CD4-positive, alpha-beta T cell treated with Interleukin-6 for 4 hours (primary cell): Measurements from ENCODE around the gene MOB3B.
A peak's percentile ranks its signal among the peaks of the same experiment; 100 is the strongest.

Experiments used
- DNase-seq: peaks from one replicate; pipeline ENCODE4 v3.0.0-alpha.2; 2020; ENCODE audit warnings: mixed read lengths

The MOB3B gene

DNA sequence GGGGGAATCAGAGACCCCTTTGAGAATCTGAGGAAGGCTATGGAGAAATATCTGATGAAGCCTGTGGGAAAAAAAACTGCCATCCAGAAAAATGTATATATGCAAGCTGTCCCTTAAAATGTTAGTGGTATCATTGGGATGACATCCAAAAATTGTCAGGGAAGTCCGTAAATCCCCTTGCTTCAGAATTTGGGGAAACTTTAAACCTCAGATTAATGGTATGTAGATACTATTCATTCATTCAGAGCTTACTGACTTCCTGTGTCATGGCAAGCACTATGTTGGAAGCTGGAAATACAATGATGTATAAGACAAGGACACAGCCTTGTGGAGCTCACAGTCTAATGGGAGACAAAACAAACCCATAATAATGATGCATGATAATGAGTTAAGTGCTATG lies 10.9 kb upstream of the MOB3B start:
- no peak for DNase-seq

DNA sequence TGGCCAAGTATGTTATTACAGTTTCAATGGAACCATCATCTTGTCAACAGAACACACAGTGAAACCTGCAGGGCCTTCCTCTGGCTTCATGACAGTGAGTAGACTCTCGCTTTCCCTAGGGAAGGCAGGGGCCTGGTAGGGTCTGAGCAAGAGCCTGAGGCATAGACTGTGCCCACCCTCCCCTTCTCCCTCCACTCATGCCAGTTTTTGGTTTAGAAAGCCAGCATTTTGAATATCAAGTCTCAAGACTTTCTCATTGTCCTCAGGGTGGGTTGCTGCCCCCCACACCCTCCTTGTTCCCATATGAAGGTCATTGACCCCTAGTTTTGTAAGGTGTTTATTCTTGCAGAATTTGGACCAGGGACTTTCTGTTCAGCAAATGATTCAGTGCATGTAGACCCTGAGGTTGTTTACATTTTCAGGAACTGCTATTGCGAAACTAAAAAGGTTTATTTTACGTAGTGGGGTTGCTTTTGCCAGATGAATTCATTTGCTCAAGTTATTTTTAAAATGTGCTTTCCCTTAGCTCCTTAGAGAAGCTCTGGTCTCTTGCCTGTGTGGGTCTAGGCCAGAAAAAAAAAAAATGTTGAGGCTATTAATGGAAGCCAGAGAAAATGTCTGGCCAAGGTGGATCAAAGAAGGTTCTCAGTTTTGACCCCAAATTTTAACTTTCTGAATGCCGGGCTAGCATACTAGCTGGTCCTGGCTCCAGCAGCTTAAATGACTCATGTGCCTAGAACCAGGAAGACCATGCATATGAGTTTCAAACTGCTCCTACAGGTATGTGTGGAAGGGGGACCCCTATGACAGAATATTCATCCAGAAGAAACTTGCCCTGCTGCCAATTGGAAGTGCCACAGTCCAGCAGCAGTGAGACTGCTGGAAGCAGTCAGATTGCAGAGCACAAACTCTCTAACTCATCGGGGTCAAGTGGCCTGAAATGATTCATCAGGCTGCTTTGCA lies 10.1 kb upstream of the MOB3B start:
- no peak for DNase-seq

DNA sequence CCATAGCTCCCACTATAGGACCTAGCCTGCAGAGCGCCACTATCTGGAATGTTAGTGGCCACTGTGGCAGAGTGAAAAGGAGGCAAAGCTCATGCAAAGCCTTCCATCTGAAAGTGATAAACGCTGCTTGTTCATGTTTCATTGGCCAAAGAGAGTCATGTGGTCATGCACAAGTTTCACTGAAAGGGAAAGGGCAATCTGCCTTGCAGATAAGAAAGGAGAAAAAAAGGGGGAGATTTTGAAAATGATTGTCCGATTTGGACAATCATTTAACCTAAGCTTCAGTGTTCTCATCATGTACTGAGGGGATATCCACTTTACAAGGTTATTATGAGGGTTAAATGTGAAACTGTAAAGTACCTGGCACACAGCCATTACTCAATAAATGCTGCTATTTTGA lies 9.0 kb upstream of the MOB3B start:
- no peak for DNase-seq

DNA sequence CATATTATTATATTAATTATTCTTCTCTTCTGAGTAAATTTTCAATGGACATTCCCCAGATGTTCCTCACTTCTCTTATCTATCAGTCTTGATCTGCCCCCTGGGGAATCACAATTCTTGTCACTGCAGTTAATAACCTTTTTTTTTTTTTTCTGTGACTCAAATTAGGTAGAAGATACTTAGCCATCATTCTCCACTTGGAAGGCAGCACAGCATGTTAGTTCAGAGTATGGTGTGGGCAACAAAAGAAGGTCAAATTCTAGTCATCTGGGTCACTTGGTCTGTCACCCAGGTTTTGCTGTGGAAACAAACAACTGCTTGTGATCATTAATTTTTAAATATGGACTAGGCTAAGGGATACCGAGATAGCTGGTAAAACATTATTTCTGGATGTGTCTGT lies 8.1 kb upstream of the MOB3B start:
- DNase-seq = no peak

DNA sequence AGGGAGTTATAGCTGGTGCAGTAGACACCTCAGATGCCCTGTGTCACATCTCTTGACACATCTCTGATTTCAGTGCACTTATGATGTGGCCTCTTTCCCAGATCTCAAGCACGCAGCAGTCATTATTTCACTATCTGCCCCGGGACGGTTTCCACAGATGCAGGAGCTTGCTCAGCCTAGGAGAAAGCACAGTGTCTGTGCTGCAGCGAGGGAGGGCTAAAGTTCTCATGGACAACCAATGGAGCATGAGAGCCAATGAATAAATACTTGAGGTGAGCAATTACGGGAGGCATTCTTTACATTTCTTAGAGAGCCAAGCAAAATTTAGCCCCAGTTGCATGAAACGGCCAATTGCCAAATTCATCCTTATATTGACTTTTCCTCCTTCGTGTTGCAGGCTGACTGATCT lies 7.4 kb upstream of the MOB3B start:
- DNase-seq = no peak

DNA sequence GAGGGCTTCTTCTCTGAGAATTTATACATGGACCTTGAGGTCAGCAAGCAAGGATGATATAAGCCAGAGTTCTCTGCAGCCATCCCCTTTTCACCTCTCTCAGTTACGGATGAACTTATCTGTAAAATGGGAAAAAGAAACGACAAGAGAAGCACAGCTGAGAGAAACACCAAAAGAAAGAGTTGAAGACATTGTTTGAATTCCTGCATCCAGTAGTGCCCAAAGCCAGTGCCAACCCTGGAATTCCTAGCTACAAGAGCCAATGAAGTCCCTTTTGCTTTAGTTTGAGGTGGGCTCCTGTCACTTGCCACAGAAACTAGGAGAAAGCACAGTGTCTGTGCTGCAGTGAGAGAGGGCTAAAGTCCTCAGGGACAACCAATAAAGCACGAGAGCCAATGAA lies 6.6 kb upstream of the MOB3B start:
- no peak for DNase-seq

DNA sequence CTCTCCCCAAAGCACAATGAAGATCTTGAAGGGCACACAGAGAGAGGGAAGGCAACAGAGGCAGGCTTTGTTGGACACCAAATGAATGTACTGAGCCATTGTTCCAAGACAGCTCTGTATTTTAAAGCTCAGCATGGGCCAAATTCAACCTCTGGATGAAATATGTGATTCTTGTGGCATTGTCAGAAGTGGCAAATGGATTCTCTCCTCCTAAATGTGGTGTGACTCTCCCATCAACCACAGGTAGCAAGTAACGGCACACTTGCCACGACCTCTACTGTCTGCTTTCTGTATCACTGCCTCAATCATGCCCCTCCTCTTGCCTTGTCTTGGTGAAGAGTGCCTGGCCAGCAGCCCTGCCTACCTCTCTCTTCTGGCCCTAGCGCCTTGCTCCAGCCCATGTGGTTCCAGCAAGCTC lies 6.1 kb upstream of the MOB3B start:
- DNase-seq = no peak

DNA sequence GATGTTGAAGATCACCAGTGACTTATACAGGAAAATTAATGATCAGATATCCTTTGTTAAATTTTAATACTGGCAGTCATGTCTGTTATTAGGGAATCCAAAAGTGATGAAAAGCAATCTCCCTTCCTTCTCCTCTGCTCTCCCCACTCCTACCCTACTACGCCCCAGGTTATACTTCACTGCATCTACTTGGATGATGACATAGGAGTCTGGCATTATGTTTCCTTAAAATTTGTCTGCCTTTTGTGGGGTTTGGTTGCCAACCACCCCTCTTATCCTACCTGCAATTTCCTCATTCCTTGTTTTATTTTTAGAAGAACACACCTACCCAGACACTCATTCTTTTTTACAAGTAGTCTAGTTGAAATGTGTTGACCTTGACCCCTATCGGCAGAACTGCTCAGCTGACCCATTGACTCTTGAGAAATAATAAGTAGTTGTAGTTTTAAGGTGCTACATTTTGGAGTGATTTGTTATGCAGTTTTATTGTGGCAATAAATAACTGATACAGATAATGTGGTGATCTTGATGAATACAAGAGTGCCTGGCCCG lies 5.1 kb upstream of the MOB3B start:
- no peak for DNase-seq

DNA sequence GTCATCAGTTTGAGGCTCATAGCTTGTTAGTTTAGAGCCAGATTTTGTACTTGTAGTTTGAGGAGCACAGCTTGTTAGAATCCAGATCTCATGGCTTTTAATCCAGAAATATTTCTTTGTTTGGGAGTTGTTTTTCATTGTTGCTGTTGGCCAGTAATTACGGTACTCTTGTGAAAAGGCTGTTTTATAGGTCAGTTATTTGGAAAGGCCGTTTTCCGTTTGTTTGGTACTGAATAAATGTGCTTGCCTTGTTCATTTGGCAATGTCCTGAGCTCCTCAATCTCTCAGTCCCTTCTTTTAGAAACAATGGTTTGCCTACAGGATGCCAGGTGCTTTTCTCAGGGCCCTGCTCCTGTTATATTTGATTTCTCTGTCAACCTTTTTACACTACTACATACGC lies 4.5 kb upstream of the MOB3B start:
- no peak for DNase-seq

DNA sequence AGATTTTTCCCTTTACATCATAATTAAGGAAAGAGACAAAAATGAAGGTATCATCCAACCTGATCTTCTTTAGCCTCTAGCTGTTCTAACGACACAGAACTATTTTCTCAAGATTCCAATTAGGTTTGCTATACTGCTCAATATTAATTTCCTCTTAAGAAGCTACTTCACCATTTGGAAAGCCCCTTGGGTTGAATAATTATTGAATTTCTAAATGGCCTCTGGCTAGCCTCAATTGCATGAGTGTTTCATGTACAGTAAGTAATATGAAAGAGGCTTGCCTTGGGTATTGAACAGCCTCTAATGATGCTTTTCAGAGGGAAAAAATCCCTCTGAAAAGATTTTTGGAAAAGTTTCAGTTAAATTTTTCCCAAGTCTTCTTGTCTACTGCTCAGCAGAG lies 3.7 kb upstream of the MOB3B start:
- no peak for DNase-seq

DNA sequence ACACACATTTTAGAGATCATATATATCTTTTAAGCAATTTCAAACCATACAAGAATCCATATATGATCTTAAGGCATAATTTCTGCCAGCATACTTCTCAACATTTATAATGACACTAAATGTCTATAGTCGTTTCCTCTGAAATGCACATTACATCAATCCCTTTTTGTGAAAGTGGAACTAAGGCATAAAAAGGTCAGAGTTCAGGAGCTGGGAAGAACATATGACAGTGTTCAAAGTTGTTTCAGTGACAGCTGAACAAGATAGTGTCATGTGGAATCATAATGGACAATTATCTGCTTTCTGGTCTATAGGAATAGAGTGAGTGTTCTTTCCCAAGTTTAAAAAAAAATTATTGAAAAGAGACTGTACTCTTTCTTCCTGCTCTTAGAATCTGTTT lies 2.4 kb upstream of the MOB3B start:
- no peak for DNase-seq

DNA sequence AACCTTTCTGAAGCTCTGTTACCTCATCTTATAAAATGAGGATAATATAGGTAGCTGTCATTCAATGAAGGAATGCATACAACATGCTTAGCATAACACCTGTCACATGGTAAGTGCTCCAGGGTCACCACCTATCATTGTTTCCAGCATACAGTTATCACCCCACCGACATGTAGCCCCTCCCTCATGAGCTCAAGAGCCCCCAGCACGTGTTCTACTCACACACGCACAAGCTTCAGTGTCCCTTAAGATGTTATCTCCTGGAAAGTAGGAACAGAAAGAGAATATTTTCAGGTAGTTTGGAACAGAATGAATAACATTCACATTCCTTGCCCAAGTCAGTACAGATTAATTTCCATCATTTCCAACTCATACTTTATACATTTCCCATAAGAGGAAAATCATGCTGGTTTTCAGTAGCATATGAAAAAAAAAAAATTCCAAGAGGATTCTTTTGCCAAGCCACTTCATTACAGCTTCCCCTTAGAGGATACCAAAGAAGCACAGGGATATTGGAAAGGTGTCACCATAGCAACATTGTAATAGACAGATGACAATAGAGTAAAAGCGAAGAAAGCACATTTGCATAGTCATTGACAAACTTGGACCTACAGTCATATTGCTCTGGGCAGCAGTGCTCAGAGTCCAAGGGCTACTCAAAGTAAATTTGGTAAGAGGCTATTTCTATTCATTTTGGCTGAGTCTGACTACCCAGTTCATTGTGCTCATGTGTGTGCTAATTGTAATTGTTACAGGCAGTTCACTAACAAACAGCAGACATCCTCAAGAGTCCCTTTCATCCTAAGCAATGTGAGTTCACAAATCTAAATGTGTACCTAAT lies 1.5 kb upstream of the MOB3B start:
- DNase-seq = no peak

DNA sequence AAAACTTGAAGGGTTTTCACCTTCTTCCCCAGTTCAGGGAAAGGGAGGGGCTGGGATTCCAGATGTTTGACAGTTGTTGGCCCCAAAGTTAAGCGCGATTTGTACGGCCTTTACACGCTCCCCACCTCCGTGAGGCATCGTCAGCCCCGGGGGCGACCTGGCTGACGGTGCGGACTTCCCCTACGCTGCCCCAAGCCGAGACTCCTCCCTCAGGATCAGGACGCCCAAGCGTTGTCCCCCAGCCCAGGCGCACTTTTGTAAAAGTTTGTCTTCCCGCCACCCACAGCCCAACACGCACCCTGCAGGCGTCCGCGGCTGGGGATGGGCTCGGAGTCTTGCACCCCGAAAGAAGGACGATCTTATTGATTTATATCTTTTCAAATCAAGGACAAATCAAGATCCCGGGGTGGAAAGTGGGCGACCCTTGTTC lies 713 bp downstream of the MOB3B start:
- DNase-seq = peak; percentile 31

DNA sequence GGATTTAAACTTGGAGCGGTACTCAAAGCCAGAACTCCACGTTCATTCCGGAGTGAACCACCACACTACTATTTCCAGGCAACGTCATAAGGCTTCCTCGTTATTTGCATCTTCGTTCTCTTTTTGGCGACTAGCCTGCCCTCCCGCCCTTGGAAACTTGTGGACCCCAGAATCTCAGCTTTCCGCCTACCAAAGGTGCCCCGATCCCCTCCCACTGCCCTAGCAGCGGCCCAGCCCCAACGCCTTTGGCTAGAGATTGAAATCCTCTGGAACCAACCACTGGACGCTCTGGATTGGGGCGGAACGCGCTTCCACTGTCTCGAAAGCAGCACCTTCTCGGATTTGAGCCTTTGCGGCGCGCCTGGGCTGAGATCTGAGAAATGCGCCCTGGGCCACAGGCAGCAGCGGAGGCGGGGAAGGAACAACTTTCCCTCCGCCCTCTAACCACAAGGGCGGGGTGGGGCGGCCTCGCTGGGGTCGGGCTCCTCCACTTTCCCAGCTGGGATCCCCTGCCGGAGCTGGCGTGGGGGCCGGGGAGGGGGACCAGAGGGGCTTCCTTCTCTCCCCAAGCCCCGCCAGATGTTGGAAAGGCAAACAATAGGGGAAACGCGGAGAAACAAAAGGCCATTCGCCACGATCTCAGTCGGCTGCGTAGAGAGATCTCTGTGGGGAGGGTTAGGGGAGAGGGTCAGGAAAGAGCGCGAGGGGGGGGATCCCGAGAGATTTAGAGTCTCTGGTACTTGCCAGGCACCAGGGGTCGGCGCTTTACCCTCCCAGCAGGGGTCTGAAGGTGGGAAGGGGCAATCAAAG lies 1.3 kb downstream of the MOB3B start:
- DNase-seq = peak; percentile 56

DNA sequence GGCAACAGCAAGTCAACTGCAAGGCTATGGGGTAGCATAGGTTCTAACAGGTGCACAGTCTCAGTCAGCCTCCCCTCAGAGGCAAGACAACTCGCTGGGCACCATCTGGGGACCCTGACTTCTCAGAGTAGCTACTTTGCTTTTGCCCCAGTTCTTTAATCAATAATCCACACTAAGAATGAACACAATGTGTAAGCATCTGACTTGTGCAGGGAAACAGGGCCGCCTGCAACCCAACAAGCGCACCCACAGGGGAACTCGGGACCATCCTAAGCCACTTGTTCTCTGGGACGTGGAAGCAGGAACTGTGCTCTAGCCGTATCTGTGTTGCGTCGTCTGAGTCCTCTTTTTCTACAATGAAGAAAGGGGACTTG lies 1.9 kb downstream of the MOB3B start:
- DNase-seq = no peak

DNA sequence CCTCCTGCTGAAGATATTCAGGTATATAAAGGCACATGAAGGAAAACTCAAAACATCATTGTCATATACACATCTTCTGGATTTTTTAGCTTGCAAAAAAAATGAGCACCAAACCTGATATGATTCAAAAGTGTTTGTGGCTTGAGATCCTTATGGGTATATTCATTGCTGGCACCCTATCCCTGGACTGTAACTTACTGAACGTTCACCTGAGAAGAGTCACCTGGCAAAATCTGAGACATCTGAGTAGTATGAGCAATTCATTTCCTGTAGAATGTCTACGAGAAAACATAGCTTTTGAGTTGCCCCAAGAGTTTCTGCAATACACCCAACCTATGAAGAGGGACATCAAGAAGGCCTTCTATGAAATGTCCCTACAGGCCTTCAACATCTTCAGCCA lies 5.4 kb downstream of the MOB3B start, which contains the start of gene IFNK:
IFNK (plus strand) TSS at position 55 of the 400 bp plus-strand sequence; CDS start at position 102, 47 bp downstream.
- DNase-seq = no peak

DNA sequence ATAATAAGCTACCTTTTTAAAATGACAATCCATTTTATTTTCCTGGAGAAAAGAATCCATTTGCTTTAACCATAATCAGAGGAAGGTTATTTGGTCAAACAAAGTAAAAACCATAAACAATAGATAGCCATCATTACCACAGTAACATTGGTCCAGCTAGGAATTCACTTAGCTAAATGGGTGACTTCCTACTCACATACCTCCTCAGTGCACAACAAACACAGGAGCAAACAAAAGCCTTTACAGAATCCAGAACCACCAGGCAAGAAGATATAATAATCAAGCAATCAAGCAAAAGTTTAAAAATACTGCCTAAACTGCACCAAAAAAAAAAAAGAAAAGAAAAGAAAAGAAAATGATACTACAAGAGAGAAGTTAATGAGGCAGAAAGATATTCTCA lies 6.5 kb downstream of the MOB3B start:
- no peak for DNase-seq

DNA sequence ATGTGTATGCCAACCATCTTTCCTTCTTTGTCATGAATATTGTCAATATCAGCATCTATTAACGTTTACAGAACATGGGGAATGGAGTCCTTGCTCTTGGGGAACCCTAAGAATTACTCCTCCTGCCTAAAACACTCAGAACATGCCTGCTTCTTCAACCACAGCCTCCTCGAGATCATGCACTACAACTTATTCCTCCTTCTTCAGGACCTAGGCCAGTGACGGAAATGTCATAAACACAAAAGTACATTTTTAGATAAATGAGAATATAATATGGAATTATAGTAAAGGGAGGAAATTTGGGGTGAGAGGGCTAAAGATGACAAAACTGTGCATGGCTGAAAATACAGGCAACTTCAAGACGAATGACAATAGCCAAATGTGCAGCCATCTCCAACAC lies 8.6 kb downstream of the MOB3B start:
- DNase-seq = no peak

DNA sequence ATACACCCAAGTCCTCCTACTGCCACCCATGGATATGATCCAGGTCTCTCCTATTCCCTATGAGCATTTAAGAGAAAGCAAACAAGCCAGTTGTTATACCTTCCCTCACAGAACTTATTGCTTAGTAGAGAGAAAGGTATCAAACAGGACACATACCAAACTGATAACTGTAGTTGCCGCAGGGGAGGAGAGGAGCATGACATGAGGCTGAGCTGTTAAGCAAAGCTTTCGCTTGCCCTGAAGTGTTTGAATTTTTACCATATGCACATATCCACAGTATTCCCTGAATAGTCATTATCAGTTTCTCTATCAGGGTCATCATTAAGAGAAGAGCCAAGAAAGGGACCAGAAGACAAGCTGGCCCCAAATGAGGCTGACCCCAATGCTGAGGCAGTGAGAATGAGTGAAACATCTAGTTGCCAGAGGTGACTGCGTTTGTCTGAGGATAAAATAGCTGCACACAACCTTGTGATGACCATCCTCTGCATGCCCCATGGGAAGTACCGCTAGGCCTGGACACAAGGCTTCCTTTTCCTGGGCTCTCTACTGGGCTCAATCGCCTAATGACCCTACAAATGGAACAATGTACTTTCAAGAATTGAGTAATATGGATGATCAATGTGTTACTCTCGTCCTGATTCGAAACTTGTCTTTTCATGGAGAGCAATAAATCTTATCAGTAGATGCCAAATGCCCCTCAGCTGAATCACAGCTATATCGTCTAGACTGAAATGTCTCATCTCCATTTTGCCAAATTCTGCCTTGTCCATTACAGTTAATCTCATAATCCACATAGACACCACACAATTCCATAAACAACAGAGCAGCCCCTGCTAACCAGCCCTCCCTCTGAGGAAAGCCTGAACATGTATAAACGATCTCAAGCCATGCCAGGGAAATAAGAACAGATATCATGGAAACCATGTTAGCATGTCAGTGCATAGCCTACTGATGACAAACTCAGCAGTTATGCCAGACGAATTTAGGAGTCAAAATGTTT lies 9.8 kb downstream of the MOB3B start:
- DNase-seq = no peak

DNA sequence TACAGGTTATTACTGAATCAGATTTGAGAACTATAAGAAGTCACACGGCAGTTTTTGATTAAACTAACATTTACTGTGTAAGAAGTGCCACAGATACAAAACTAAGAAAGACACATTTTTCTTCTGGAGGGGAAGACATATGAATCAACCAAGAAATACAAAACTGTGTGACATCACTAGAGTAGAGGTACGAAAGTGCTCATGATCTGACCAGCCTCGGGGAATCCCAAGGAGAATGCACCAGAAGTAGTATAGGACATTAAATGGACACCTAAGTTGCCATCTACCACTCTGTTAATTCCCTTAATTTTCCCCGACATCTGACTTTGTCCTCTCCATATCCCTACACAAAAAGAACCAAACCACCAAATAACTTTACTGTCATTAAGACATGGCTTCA lies 10.8 kb downstream of the MOB3B start:
- DNase-seq = no peak

DNA sequence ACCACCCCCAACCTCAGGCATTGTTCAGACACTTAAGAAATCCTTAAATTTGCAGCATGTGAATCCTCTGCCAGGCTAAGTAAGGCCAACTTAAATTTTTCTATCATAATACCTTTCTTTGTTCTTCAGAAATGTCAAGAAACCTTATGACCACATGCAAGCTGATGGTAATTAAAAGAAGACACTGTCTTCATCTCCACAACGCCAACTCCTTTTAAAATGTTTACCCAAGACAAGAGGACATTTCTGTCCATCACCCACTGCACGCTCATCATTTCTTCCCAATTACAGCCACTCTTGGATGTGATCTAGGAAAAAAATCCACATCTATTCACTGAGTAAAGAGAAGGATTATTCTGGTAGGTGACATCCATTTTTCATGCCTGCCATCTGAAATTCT lies 11.6 kb downstream of the MOB3B start:
- no peak for DNase-seq
